ENCODE results near the gene NOS1. TPM values are rescaled to one million over a fixed set of nuclear protein-coding genes. Genes with fewer than 3 reads are reported as not detected.

Gene NOS1
- total RNA-seq, 1 experiment from 2014 or later: not detected

DNA sequence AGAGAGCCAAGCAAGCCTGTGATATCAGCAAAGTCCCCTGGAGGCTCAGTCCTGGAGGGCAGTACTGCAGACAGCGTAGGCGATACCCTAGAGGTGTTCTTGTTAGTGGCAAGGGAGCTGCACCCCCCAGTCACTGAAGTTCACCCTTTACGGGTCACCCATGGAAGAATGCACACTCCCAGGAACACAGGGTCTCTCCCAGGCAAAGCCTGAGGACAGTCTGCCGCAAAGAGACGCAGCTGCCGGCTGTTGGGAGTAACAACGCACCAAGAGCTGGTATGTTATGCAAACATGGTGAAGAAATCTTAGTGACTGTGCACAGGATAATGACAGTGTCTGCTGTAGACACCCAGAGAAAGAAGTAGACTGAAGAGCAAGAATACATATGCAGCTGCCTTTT lies 43.5 kb upstream of the NOS1 start:
- Histone ChIP-seq H3K36me3 (ENCODE audit: control insufficient read depth, insufficient read depth, low read length) (no peaks in the 10 kb centered on the region), H3K27me3 (replicated peaks; ENCODE audit: control insufficient read depth, insufficient read depth, low read length) (no peaks in the 10 kb centered on the region; the same call in 1 of the 2 replicates), H3K4me3 (ENCODE audit: low read depth, low read length) (no peak overlapping the region), H3K9me3 (no peaks in the 10 kb centered on the region), H3K4me1 (no peaks in the 10 kb centered on the region)
- ChIA-PET POLR2A (no interaction called here), CTCF (no interaction called here)
- H3K36me3 Mint-ChIP-seq (ENCODE audit: insufficient read depth, unreplicated experiment): no peaks in the 10 kb centered on the region
- H3K9me3 Mint-ChIP-seq (ENCODE audit: unreplicated experiment): peaks cover 3% of the 10 kb centered on the region
- intact Hi-C loops (cut with micrococcal nuclease; ENCODE audit: unreplicated experiment): no loop called here
- peaks cover 17% of the 10 kb centered on the region for H3K27me3 Mint-ChIP-seq (ENCODE audit: insufficient read depth, unreplicated experiment)
- H3K4me3 Mint-ChIP-seq (ENCODE audit: unreplicated experiment): no peak overlapping the region
- DNase-seq: no peak
- no peaks in the 10 kb centered on the region for H3K4me1 Mint-ChIP-seq (ENCODE audit: low read depth, unreplicated experiment)
- BruUV-seq (replicated peaks): no TSS peak
- TF ChIP-seq, protein P1, sequence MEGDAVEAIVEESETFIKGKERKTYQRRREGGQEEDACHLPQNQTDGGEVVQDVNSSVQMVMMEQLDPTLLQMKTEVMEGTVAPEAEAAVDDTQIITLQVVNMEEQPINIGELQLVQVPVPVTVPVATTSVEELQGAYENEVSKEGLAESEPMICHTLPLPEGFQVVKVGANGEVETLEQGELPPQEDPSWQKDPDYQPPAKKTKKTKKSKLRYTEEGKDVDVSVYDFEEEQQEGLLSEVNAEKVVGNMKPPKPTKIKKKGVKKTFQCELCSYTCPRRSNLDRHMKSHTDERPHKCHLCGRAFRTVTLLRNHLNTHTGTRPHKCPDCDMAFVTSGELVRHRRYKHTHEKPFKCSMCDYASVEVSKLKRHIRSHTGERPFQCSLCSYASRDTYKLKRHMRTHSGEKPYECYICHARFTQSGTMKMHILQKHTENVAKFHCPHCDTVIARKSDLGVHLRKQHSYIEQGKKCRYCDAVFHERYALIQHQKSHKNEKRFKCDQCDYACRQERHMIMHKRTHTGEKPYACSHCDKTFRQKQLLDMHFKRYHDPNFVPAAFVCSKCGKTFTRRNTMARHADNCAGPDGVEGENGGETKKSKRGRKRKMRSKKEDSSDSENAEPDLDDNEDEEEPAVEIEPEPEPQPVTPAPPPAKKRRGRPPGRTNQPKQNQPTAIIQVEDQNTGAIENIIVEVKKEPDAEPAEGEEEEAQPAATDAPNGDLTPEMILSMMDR (IDR thresholded peaks at IDR 0.05; ENCODE audit: insufficient read depth in 1 of 2, low read depth in 1 of 2, low read length in 1 of 2, severe bottlenecking in 1 of 2, unreplicated experiment in 1 of 2): no peak
- H3K27ac Mint-ChIP-seq (ENCODE audit: unreplicated experiment): no peak overlapping the region

- Histone ChIP-seq H3K4me1 (no peaks in the 10 kb centered on the region), H3K4me3 (ENCODE audit: low read depth, low read length) (no peak overlapping the region), H3K9me3 (no peaks in the 10 kb centered on the region), H3K36me3 (ENCODE audit: control insufficient read depth, insufficient read depth, low read length) (no peaks in the 10 kb centered on the region), H3K27me3 (replicated peaks; ENCODE audit: control insufficient read depth, insufficient read depth, low read length) (no peaks in the 10 kb centered on the region; the same call in 1 of the 2 replicates)
- H3K36me3 Mint-ChIP-seq (ENCODE audit: insufficient read depth, unreplicated experiment): no peaks in the 10 kb centered on the region
- H3K4me1 Mint-ChIP-seq (ENCODE audit: low read depth, unreplicated experiment): no peaks in the 10 kb centered on the region
- H3K27me3 Mint-ChIP-seq (ENCODE audit: insufficient read depth, unreplicated experiment): peaks cover 17% of the 10 kb centered on the region
- no TSS peak for BruUV-seq (replicated peaks)
- H3K4me3 Mint-ChIP-seq (ENCODE audit: unreplicated experiment): no peak overlapping the region
- TF ChIP-seq, protein P1 (IDR thresholded peaks at IDR 0.05; ENCODE audit: insufficient read depth in 1 of 2, low read depth in 1 of 2, low read length in 1 of 2, severe bottlenecking in 1 of 2, unreplicated experiment in 1 of 2): no peak
- intact Hi-C loops (cut with micrococcal nuclease; ENCODE audit: unreplicated experiment): no loop called here
- ChIA-PET POLR2A (no interaction called here), CTCF (no interaction called here)
- no peak overlapping the region for H3K27ac Mint-ChIP-seq (ENCODE audit: unreplicated experiment)
- no peak for DNase-seq
- H3K9me3 Mint-ChIP-seq (ENCODE audit: unreplicated experiment): peaks cover 9% of the 10 kb centered on the region
Measured at GRCh38 chr12:117404203-117404853, 42.9 kb upstream of the NOS1 start.

DNA sequence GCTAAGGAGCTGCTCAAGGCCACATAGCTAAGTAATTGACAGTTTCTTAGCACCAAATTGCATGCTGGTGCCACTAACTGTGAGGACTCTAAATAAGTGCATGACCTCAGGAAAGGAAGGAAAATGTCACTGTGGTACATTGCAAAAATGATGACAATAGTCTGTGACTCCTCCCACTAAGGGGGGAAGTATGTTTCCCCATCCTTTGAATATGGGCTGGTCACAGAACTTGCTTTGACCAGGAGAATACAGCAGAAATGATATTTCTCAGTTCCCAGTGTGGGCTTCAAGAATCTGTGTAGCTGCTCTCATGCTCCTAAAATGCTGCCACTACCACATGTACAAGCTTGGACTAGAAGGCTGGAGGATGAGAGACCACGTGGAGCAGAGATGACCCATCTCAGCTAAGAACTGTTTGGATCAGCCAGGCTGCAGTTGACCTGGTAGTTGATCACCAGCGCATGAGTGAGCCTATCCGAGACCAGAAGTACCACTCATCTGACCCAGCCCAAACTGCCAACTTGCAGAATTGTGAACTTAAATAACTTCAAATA lies 42.2 kb upstream of the NOS1 start:
- peaks cover 13% of the 10 kb centered on the region for H3K9me3 Mint-ChIP-seq (ENCODE audit: unreplicated experiment)
- Histone ChIP-seq H3K27me3 (replicated peaks; ENCODE audit: control insufficient read depth, insufficient read depth, low read length) (no peaks in the 10 kb centered on the region; the same call in 1 of the 2 replicates), H3K4me1 (no peaks in the 10 kb centered on the region), H3K4me3 (ENCODE audit: low read depth, low read length) (no peak overlapping the region), H3K36me3 (ENCODE audit: control insufficient read depth, insufficient read depth, low read length) (no peaks in the 10 kb centered on the region), H3K9me3 (no peaks in the 10 kb centered on the region)
- intact Hi-C loops (cut with micrococcal nuclease; ENCODE audit: unreplicated experiment): no loop called here
- no peak for DNase-seq
- ChIA-PET POLR2A (no interaction called here), CTCF (no interaction called here)
- no peak overlapping the region for H3K27ac Mint-ChIP-seq (ENCODE audit: unreplicated experiment)
- no peaks in the 10 kb centered on the region for H3K4me1 Mint-ChIP-seq (ENCODE audit: low read depth, unreplicated experiment)
- H3K27me3 Mint-ChIP-seq (ENCODE audit: insufficient read depth, unreplicated experiment): peaks cover 20% of the 10 kb centered on the region
- no peaks in the 10 kb centered on the region for H3K36me3 Mint-ChIP-seq (ENCODE audit: insufficient read depth, unreplicated experiment)
- H3K4me3 Mint-ChIP-seq (ENCODE audit: unreplicated experiment): no peak overlapping the region
- TF ChIP-seq, protein P1 (IDR thresholded peaks at IDR 0.05; ENCODE audit: insufficient read depth in 1 of 2, low read depth in 1 of 2, low read length in 1 of 2, severe bottlenecking in 1 of 2, unreplicated experiment in 1 of 2): no peak
- no TSS peak for BruUV-seq (replicated peaks)
